ENCODE results near the gene NTN3. TPM values are rescaled to one million over a fixed set of nuclear protein-coding genes. Genes with fewer than 3 reads are reported as not detected.

Gene NTN3
- 1 to 10 TPM in 1 of 2 donors, not detected in 1; 1.4 TPM for total RNA-seq

DNA sequence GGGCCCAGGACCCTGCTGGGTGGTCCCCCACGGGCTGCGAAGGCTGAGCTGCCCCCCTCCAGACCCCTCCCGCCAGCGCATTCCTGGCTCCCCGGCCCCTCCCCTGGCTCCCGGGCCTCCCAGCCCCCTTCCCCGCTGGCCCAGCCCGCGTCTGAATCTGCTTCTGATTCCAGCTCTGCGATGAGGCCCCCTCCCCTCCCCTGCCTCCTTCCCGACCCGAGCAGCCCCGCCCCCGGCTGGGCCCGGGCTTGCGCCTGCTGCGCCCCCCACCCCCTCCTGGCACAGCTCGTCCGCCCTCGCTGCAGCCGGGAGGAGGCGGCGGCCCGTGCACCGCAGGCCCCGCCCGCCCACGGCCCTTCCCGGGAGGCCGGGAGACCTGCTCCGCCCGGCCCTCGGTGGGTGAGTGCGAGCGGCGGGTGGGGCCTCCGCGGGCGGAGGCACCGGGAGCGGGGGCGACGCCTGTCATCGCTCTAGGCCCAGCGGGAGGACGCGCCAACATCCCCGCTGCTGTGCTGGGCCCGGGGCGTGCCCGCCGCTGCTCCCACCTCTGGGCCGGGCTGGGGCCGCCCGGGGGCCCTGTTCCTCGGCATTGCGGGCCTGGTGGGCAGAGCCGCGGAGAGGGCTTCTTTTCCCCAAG is at the start of gene NTN3:
TSS of gene NTN3 (plus strand) at position 282 of the 637 bp plus-strand sequence. CDS start 405 bp downstream, outside the sequence.
- Histone ChIP-seq H3K36me3 (no peaks in the 10 kb centered on the region), H3K9me3 (no peaks in the 10 kb centered on the region), H3K27me3 (replicated peaks; ENCODE audit: insufficient read depth) (no peaks in the 10 kb centered on the region), H3K4me3 (peak within 1 kb of the TSS; percentile 4 to 24), H3K27ac (no peak within 1 kb of the TSS), H3K4me1 (replicated peaks) (peaks cover 12% of the 10 kb centered on the region)
- no peak for DNase-seq (ENCODE audit: low spot score)
- WGBS, result 3% methylated on average over 19 of the region's 59 CpGs
- TF ChIP-seq CTCF (IDR thresholded peaks at IDR 0.05) (no peak), POLR2AphosphoS5 (IDR thresholded peaks at IDR 0.05) (no peak), POLR2A (IDR thresholded peaks at IDR 0.05) (no peak)
- intact Hi-C loops (cut with DNase I), result no loop called here

- Histone ChIP-seq H3K9me3 (no peaks in the 10 kb centered on the region), H3K4me3 (no peak overlapping the region), H3K4me1 (replicated peaks) (no peaks in the 10 kb centered on the region), H3K27me3 (replicated peaks; ENCODE audit: insufficient read depth) (no peaks in the 10 kb centered on the region), H3K36me3 (no peaks in the 10 kb centered on the region), H3K27ac (no peak overlapping the region)
- TF ChIP-seq POLR2AphosphoS5 (IDR thresholded peaks at IDR 0.05) (no peak), CTCF (IDR thresholded peaks at IDR 0.05) (no peak), POLR2A (IDR thresholded peaks at IDR 0.05) (no peak)
- WGBS, result 82% methylated on average over 7 of the region's 7 CpGs
- DNase-seq (ENCODE audit: low spot score), result no peak
- intact Hi-C loops (cut with DNase I), result no loop called here
These were observed 48.8 kb upstream of the NTN3 start for GRCh38 chr16:2422123-2422867.

DNA sequence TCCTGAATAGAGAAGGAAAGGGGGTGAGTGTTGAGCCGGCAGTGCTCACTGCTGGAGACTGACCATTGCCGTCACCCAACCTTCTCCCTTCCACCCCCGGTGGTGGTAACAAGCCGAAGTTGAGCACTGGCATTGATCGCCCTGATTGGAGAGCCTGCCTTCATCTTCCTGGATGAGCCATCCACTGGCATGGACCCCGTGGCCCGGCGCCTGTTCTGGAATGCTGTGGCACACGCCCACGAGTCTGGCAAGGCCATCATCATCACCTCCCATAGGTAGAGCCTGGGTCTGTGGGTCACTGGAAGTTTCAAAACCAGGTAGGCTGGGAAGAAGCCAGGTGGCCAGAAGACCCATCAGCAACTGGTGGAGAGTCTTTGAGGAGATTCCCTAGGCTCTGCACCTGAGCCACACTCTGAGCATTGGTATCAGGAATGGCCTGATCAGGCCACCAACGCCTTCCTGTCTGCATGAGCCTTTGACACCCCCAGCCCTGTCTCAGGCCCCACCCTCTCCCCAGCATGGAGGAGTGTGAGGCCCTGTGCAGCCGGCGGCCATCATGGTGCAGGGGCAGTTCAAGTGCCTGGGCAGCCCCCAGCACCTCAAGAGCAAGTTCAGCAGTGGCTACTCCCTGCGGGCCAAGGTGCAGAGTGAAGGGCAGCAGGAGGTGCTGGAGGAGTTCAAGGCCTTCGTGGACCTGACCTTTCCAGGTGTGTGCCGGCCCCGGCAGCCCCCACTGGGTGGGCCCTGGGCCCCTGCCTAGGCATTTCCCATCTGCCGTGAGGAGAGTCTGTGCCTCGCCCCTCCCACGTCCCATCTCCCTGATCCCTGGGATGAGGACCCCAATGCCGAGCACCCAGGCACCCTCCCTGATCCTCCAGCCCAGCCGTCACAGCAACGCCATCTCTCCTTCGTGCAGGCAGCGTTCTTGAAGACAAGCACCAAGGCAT is 46.8 kb upstream of the NTN3 start:
- H3K27ac ChIP-seq, result no peak overlapping the region
- H3K4me3 ChIP-seq, result no peak overlapping the region
- intact Hi-C loops (cut with DNase I), result loop anchor here (5.0 kb wide), 2 partner anchors 73 to 87 kb away; no protein-coding TSS in a partner anchor
- no peak for TF ChIP-seq CTCF (IDR thresholded peaks at IDR 0.05)
- H3K9me3 ChIP-seq, result no peaks in the 10 kb centered on the region
- 93% methylated on average over 25 of the region's 25 CpGs for WGBS
- no peaks in the 10 kb centered on the region for H3K27me3 ChIP-seq (replicated peaks; ENCODE audit: insufficient read depth)
- no peaks in the 10 kb centered on the region for H3K4me1 ChIP-seq (replicated peaks)
- no peak for DNase-seq (ENCODE audit: low spot score)
- no peaks in the 10 kb centered on the region for H3K36me3 ChIP-seq

- Histone ChIP-seq H3K27ac (no peak overlapping the region), H3K27me3 (replicated peaks; ENCODE audit: insufficient read depth) (no peaks in the 10 kb centered on the region), H3K9me3 (no peaks in the 10 kb centered on the region), H3K4me1 (replicated peaks) (no peaks in the 10 kb centered on the region), H3K36me3 (no peaks in the 10 kb centered on the region), H3K4me3 (no peak overlapping the region)
- no peak for TF ChIP-seq CTCF (IDR thresholded peaks at IDR 0.05)
- no peak for TF ChIP-seq POLR2A (IDR thresholded peaks at IDR 0.05)
- DNase-seq (ENCODE audit: low spot score), result no peak
- 90% methylated on average over 7 of the region's 9 CpGs for WGBS
- intact Hi-C loops (cut with DNase I), result loop anchor here (5.0 kb wide), 2 partner anchors 72 to 88 kb away; no protein-coding TSS in a partner anchor
These were observed 46.0 kb upstream of the NTN3 start for GRCh38 chr16:2425008-2425518.
